H9 (cell line): ENCODE data around the gene IQSEC1. TPM values are rescaled to one million over a fixed set of nuclear protein-coding genes. Genes with fewer than 3 reads are reported as not detected.

Experiments
- DNase-seq: peaks from one replicate; pipeline ENCODE4 v3.0.0-alpha.2; 2017
- H2AFZ ChIP-seq: one replicate; pipeline ENCODE4 v1.6.1; 2013; ENCODE audit warnings: mild to moderate bottlenecking, low read length, control low read depth, moderate library complexity
- H2AK5ac ChIP-seq: 2 replicates; pipeline ENCODE4 v1.6.1; 2013; ENCODE audit warnings: low read length, control low read depth, mixed read lengths; ENCODE audit not compliant: insufficient read length
- H2BK120ac ChIP-seq: one replicate; pipeline ENCODE4 v1.6.1; 2013; ENCODE audit warnings: low read depth, mild to moderate bottlenecking, low read length, control low read depth, inconsistent platforms; ENCODE audit not compliant: poor library complexity, severe bottlenecking
- H2BK12ac ChIP-seq: 2 replicates; pipeline ENCODE4 v1.6.1; 2013; ENCODE audit warnings: low read length, control low read depth, mixed read lengths, low read depth; ENCODE audit not compliant: insufficient read length
- H2BK15ac ChIP-seq: 2 replicates; pipeline ENCODE4 v1.6.1; 2013; ENCODE audit warnings: low read depth, low read length, control low read depth
- H2BK20ac ChIP-seq: one replicate; pipeline ENCODE4 v1.6.1; 2013; ENCODE audit warnings: low read depth, mild to moderate bottlenecking, low read length, control low read depth, inconsistent platforms; ENCODE audit not compliant: poor library complexity, severe bottlenecking
- H2BK5ac ChIP-seq: 2 replicates; pipeline ENCODE4 v1.6.1; 2013; ENCODE audit warnings: low read length, control low read depth, mixed read lengths; ENCODE audit not compliant: insufficient read length
- H3K14ac ChIP-seq: 2 replicates; pipeline ENCODE4 v1.6.1; 2013; ENCODE audit warnings: low read length, control low read depth; ENCODE audit not compliant: insufficient read depth
- H3K18ac ChIP-seq: 2 replicates; pipeline ENCODE4 v1.6.1; 2013; ENCODE audit warnings: low read depth, mild to moderate bottlenecking, mixed read lengths, low read length, control low read depth; ENCODE audit not compliant: insufficient read length
- H3K23ac ChIP-seq: 2 replicates; pipeline ENCODE4 v1.6.1; 2013; ENCODE audit warnings: low read length, control low read depth, mixed read lengths, low read depth; ENCODE audit not compliant: insufficient read length
- H3K23me2 ChIP-seq: 2 replicates; pipeline ENCODE4 v1.6.1; 2013; ENCODE audit warnings: low read depth, mild to moderate bottlenecking, mixed read lengths, low read length, control low read depth; ENCODE audit not compliant: insufficient read length, poor library complexity, severe bottlenecking
- H3K27ac ChIP-seq: 2 replicates; pipeline ENCODE4 v1.5.1; 2013; ENCODE audit warnings: low read length, control low read depth, mixed read lengths, low read depth; ENCODE audit not compliant: insufficient read length
- H3K27me3 ChIP-seq: 2 replicates; pipeline ENCODE4 v1.6.1; 2013; ENCODE audit warnings: low read length, control low read depth, inconsistent platforms; ENCODE audit not compliant: insufficient read depth
- H3K4ac ChIP-seq: 2 replicates; pipeline ENCODE4 v1.6.1; 2013; ENCODE audit warnings: low read depth, mild to moderate bottlenecking, control low read depth, inconsistent platforms, low read length, moderate library complexity
- H3K4me1 ChIP-seq: 2 replicates; pipeline ENCODE4 v1.6.1; 2013; ENCODE audit warnings: low read length, control low read depth, inconsistent platforms; ENCODE audit not compliant: insufficient read depth
- H3K4me2 ChIP-seq: 2 replicates; pipeline ENCODE4 v1.6.1; 2013; ENCODE audit warnings: low read length, control low read depth, mixed read lengths; ENCODE audit not compliant: insufficient read length, insufficient read depth
- H3K56ac ChIP-seq: 2 replicates; pipeline ENCODE4 v1.6.1; 2013; ENCODE audit warnings: low read depth, mild to moderate bottlenecking, mixed read lengths, low read length, control low read depth; ENCODE audit not compliant: insufficient read length
- H3K79me1 ChIP-seq: 2 replicates; pipeline ENCODE4 v1.6.1; 2013; ENCODE audit warnings: low read depth, mild to moderate bottlenecking, moderate library complexity, low read length, control low read depth, inconsistent platforms; ENCODE audit not compliant: insufficient read depth, poor library complexity, severe bottlenecking
- H3K79me2 ChIP-seq: 2 replicates; pipeline ENCODE4 v1.6.1; 2013; ENCODE audit warnings: low read length, control low read depth, inconsistent platforms; ENCODE audit not compliant: insufficient read depth
- H3K9ac ChIP-seq: 2 replicates; pipeline ENCODE4 v1.6.1; 2013; ENCODE audit warnings: low read length, control low read depth, mixed read lengths; ENCODE audit not compliant: insufficient read length; ENCODE audit errors: extremely low read depth
- H3K9me3 ChIP-seq: one replicate; pipeline ENCODE4 v1.6.1; 2013; ENCODE audit warnings: low read depth, low read length, inconsistent platforms; ENCODE audit not compliant: control insufficient read depth
- H3T11ph ChIP-seq: one replicate; pipeline ENCODE4 v1.6.1; 2013; ENCODE audit warnings: mild to moderate bottlenecking, low read length, control low read depth, inconsistent platforms
- H4K20me1 ChIP-seq: one replicate; pipeline ENCODE4 v1.6.1; 2013; ENCODE audit not compliant: control insufficient read depth, insufficient read length, insufficient read depth
- H4K5ac ChIP-seq: 2 replicates; pipeline ENCODE4 v1.6.1; 2013; ENCODE audit warnings: low read depth, mild to moderate bottlenecking, mixed read lengths, low read length, control low read depth; ENCODE audit not compliant: insufficient read length
- H4K8ac ChIP-seq: replicated peaks from 2 replicates; pipeline ENCODE4 v1.6.1; 2013; ENCODE audit warnings: low read length, control low read depth, mixed read lengths, low read depth; ENCODE audit not compliant: insufficient read length
- H4K91ac ChIP-seq: 2 replicates; pipeline ENCODE4 v1.6.1; 2013; ENCODE audit warnings: low read depth, mild to moderate bottlenecking, moderate library complexity, mixed read lengths, low read length, control low read depth; ENCODE audit not compliant: insufficient read length
- H3K27ac Mint-ChIP-seq, 3 experiments: 2 replicates in 2 of 3; 3 replicates in 1 of 3; pipeline ENCODE4 v1.8.0; 2020 to 2021; ENCODE audit warnings: mixed read lengths in 3 of 3, mild to moderate bottlenecking in 1 of 3, moderate library complexity in 1 of 3
- H3K27me3 Mint-ChIP-seq: 2 replicates; pipeline ENCODE4 v1.8.0; 2021; ENCODE audit warnings: low read depth, mild to moderate bottlenecking, moderate library complexity, mixed read lengths
- H3K36me3 Mint-ChIP-seq, 3 experiments: 2 replicates in 2 of 3; 3 replicates in 1 of 3; pipeline ENCODE4 v1.8.0; 2020 to 2021; ENCODE audit warnings: low read depth in 3 of 3, mixed read lengths in 3 of 3; ENCODE audit not compliant: insufficient read depth in 1 of 3
- H3K4me1 Mint-ChIP-seq, 2 experiments: 2 replicates each; pipeline ENCODE4 v1.8.0; 2020; ENCODE audit warnings: mixed read lengths in 2 of 2
- H3K4me3 Mint-ChIP-seq, 2 experiments: 2 replicates in 1 of 2; 3 replicates in 1 of 2; pipeline ENCODE4 v1.8.0; 2020 to 2021; ENCODE audit warnings: mild to moderate bottlenecking in 2 of 2, mixed read lengths in 2 of 2, moderate library complexity in 1 of 2
- H3K9me3 Mint-ChIP-seq, 2 experiments: 2 replicates in 1 of 2; 3 replicates in 1 of 2; pipeline ENCODE4 v1.8.0; 2020; ENCODE audit warnings: mild to moderate bottlenecking in 2 of 2, mixed read lengths in 2 of 2, moderate library complexity in 1 of 2
- WGBS: extraction: QIAGEN DNeasy Blood & Tissue Kit; methylation state at CpG from one replicate; pipeline ENCODE4 v1.1.7; 2013; ENCODE audit warnings: missing lambda C conversion rate, low lambda C conversion rate, mixed read lengths; ENCODE audit not compliant: insufficient read length; ENCODE audit errors: extremely low coverage; 5-methylcytosine and 5-hydroxymethylcytosine counted together
- total RNA-seq: library from RNA; stranded (reverse); gene quantifications from 2 replicates; pipeline ENCODE4 v1.2.1, GENCODE V29; 2021
- TF ChIP-seq, protein P1 (sequence below): fragments of 200-600 bp; sonication (generic); conservative IDR thresholded peaks from 3 replicates; pipeline ENCODE4 v1.8.0; 2021; ENCODE audit warnings: antibody characterized with exemption, mild to moderate bottlenecking

The IQSEC1 gene
- total RNA-seq, 1 experiment from 2014 or later: 19.1 TPM

GRCh38 chr3:12866836-12867235, 206.4 kb downstream of the IQSEC1 start:
- H3K4me1 Mint-ChIP-seq: peaks cover 7% of the 10 kb centered on the region in 2 experiments
- H3K36me3 Mint-ChIP-seq: peaks cover 0 to 2% (median 0%) of the 10 kb centered on the region in 3 experiments; a peak in 1 of 7 replicates
- H3K4me3 Mint-ChIP-seq: no peak overlapping the region
- Histone ChIP-seq H3T11ph (no peak overlapping the region), H3K27ac (no peak overlapping the region), H4K8ac (no peak overlapping the region), H3K4ac (no peak overlapping the region), H4K91ac (no peak overlapping the region), H3K4me2 (no peak overlapping the region), H2BK20ac (no peak overlapping the region), H2BK120ac (no peak overlapping the region), H2BK5ac (no peak overlapping the region), H2BK12ac (no peak overlapping the region), H3K14ac (no peak overlapping the region), H3K23ac (no peak overlapping the region), H2AFZ (no peak overlapping the region), H3K79me2 (no peaks in the 10 kb centered on the region), H3K27me3 (no peaks in the 10 kb centered on the region), H3K23me2 (peaks cover 9% of the 10 kb centered on the region), H3K56ac (no peak overlapping the region), H3K9me3 (no peaks in the 10 kb centered on the region), H3K18ac (no peak overlapping the region), H4K5ac (no peak overlapping the region), H2AK5ac (no peak overlapping the region), H2BK15ac (no peak overlapping the region), H4K20me1 (no peaks in the 10 kb centered on the region), H3K4me1 (no peaks in the 10 kb centered on the region; the same call in 1 of the 2 replicates), H3K9ac (no peak overlapping the region), H3K79me1 (no peaks in the 10 kb centered on the region)
- H3K27me3 Mint-ChIP-seq: peaks cover 66% of the 10 kb centered on the region
- TF ChIP-seq, protein P1, sequence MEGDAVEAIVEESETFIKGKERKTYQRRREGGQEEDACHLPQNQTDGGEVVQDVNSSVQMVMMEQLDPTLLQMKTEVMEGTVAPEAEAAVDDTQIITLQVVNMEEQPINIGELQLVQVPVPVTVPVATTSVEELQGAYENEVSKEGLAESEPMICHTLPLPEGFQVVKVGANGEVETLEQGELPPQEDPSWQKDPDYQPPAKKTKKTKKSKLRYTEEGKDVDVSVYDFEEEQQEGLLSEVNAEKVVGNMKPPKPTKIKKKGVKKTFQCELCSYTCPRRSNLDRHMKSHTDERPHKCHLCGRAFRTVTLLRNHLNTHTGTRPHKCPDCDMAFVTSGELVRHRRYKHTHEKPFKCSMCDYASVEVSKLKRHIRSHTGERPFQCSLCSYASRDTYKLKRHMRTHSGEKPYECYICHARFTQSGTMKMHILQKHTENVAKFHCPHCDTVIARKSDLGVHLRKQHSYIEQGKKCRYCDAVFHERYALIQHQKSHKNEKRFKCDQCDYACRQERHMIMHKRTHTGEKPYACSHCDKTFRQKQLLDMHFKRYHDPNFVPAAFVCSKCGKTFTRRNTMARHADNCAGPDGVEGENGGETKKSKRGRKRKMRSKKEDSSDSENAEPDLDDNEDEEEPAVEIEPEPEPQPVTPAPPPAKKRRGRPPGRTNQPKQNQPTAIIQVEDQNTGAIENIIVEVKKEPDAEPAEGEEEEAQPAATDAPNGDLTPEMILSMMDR: no peak
- no peak overlapping the region for H3K27ac Mint-ChIP-seq
- H3K9me3 Mint-ChIP-seq: peaks cover 8 to 9% of the 10 kb centered on the region in 2 experiments
- WGBS: no CpG with 5 or more reads among the region's 6 CpGs
- DNase-seq: no peak
